Naive B cell (primary cell): ENCODE data around the gene DCTD. TPM values are rescaled to one million over a fixed set of nuclear protein-coding genes. Genes with fewer than 3 reads are reported as not detected.

Experiments
- ATAC-seq, 2 donors: fragments of 150-1000 bp; cut with Tn5 transposase; 2 replicates each; pipeline ENCODE4 v1.10.0; 2021; ENCODE audit warnings: low read depth in 2 of 2, mild to moderate bottlenecking in 2 of 2, moderate library complexity in 2 of 2
- DNase-seq: peaks from one replicate; pipeline ENCODE4 v3.0.0; 2022
- H3K27ac Mint-ChIP-seq, 6 donors: one replicate each; pipeline ENCODE4 v1.8.0; 2020 to 2022; ENCODE audit warnings: mild to moderate bottlenecking in 6 of 6, mixed read lengths in 6 of 6, moderate library complexity in 5 of 6, inconsistent platforms in 2 of 6
- H3K27me3 Mint-ChIP-seq, 3 donors: one replicate each; pipeline ENCODE4 v1.8.0; 2021 to 2022; ENCODE audit warnings: mixed read lengths in 3 of 3, mild to moderate bottlenecking in 1 of 3
- H3K36me3 Mint-ChIP-seq, 2 donors: one replicate each; pipeline ENCODE4 v1.8.0; 2020 to 2022; ENCODE audit warnings: mixed read lengths in 2 of 2, inconsistent platforms in 1 of 2, mild to moderate bottlenecking in 1 of 2
- H3K4me1 Mint-ChIP-seq, 3 donors: one replicate each; pipeline ENCODE4 v1.8.0; 2020 to 2022; ENCODE audit warnings: mixed read lengths in 3 of 3, inconsistent platforms in 1 of 3, mild to moderate bottlenecking in 1 of 3, moderate library complexity in 1 of 3
- H3K4me3 Mint-ChIP-seq, 8 donors: one replicate each; pipeline ENCODE4 v1.8.0; 2020 to 2022; ENCODE audit warnings: mild to moderate bottlenecking in 8 of 8, mixed read lengths in 8 of 8, moderate library complexity in 8 of 8, inconsistent platforms in 2 of 8
- H3K9me3 Mint-ChIP-seq, 7 donors: one replicate each; pipeline ENCODE4 v1.8.0; 2020 to 2022; ENCODE audit warnings: mixed read lengths in 7 of 7, mild to moderate bottlenecking in 5 of 7, inconsistent platforms in 2 of 7, moderate library complexity in 1 of 7
- polyA plus RNA-seq, 6 donors: library from polyadenylated mRNA; unstranded; fragments of 300-500 nt; fragmentation: Illumina TruSeq; gene quantifications; one replicate each; pipeline ENCODE4 v1.2.3, GENCODE V29; 2021; ENCODE audit warnings: low read depth in 6 of 6

Gene DCTD
- 100 to 1,000 TPM in 3 of 6 donors, 10 to 100 TPM in 3; 84.2 to 141 (median 97.0) TPM for polyA plus RNA-seq

- H3K36me3 Mint-ChIP-seq, result peaks cover 12% of the 10 kb centered on the region in 2 donors
These were observed at the start of gene DCTD for GRCh38 chr4:182917182-182918043. Gene DCTD (minus strand): TSS chr4:182917386. CDS start chr4:182915568, 1,818 bp downstream.

DNA sequence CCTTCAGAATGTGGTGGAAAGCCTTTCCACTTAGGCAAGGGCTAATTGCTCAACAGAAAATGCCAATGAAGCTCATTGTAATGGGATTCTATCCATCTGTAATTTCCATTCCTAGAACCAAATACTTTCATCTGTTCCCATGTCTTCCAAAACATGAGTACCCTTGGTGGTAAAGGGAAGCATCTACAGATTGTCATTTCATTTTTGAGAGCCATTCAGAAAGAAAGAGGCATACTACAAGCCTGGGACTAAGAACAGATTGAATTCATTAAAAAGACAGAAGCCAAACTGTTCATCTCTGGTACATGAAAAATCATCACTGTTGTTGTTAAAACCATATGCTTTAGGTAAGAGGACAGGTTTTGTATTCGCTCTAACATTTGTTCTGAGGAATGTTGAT lies 43.6 kb upstream of the DCTD start:
- Mint-ChIP-seq H3K4me3 (no peak overlapping the region), H3K36me3 (peaks cover 0 to 8% of the 10 kb centered on the region in 2 donors), H3K27me3 (peaks cover 0 to 8% (median 8%) of the 10 kb centered on the region in 3 donors), H3K4me1 (no peaks in the 10 kb centered on the region), H3K9me3 (peaks cover 4 to 13% (median 7%) of the 10 kb centered on the region in 7 donors), H3K27ac (no peak overlapping the region)
- DNase-seq (no peak), ATAC-seq (no peak)

More at GRCh38 chr4:182917182-182918043, at the start of gene DCTD:
- Mint-ChIP-seq H3K9me3 (peaks cover 0 to 4% (median 0%) of the 10 kb centered on the region in 7 donors), H3K27ac (peak within 1 kb of the TSS; percentile 88 to 99 (median 98)), H3K4me1 (peaks cover 21 to 34% (median 33%) of the 10 kb centered on the region in 3 donors), H3K4me3 (peak within 1 kb of the TSS; percentile 62 to 98 (median 95)), H3K27me3 (peaks cover 5 to 13% (median 6%) of the 10 kb centered on the region in 3 donors)
- peak; percentile 78 to 82 for ATAC-seq
- peak; percentile 84 for DNase-seq

DNA sequence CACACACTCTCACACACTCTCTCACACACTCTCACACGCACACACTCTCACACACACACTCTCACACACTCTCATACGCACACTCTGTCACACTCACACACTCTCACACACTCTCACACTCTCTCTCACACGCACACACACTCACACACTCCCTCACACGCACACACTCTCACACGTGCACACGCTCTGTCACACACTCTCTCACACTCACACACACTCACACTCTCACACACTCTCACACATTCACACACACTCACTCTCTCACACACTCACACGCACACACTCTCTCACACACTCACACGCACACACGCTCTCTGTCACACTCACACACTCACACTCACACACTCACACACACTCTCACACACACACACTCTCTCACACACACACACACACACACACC lies 43.0 kb upstream of the DCTD start:
- no peak for ATAC-seq
- H3K4me1 Mint-ChIP-seq, result no peaks in the 10 kb centered on the region
- DNase-seq, result no peak
- peaks cover 0 to 8% of the 10 kb centered on the region in 2 donors for H3K36me3 Mint-ChIP-seq
- H3K9me3 Mint-ChIP-seq, result peaks cover under 1 to 13% (median 7%) of the 10 kb centered on the region in 7 donors
- no peak overlapping the region for H3K27ac Mint-ChIP-seq
- H3K4me3 Mint-ChIP-seq, result no peak overlapping the region
- H3K27me3 Mint-ChIP-seq, result peaks cover 0 to 8% (median 5%) of the 10 kb centered on the region in 3 donors

DNA sequence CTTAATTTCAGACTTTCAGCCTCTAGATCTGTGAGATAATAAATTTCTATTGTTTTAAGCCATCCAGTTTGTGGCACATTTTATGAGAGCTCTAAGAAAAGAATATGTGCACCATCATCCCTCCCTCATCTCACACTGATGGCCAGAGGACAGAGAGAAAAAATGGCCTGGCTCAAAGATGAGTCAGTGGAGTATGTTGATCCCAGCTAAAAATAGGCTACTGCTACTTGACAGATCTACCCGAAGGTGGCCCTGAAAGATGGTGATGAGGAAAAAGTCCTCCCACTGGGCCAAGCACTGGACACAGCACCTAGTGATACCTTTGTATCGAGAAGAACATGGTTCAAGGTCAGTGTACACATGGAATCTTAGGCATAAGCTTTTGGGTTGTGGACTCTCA lies 38.2 kb upstream of the DCTD start:
- no peak for ATAC-seq
- DNase-seq, result no peak
- H3K27me3 Mint-ChIP-seq, result peaks cover 0 to 11% (median 0%) of the 10 kb centered on the region in 3 donors
- peaks cover 0 to 22% (median 6%) of the 10 kb centered on the region in 7 donors for H3K9me3 Mint-ChIP-seq
- H3K4me3 Mint-ChIP-seq, result no peak overlapping the region
- no peak overlapping the region for H3K27ac Mint-ChIP-seq
- H3K4me1 Mint-ChIP-seq, result no peaks in the 10 kb centered on the region
- peaks cover 0 to 8% of the 10 kb centered on the region in 2 donors for H3K36me3 Mint-ChIP-seq

- Mint-ChIP-seq H3K27ac (no peak overlapping the region), H3K9me3 (peaks cover 0 to 2% (median 0%) of the 10 kb centered on the region in 7 donors), H3K4me3 (no peak overlapping the region), H3K4me1 (no peaks in the 10 kb centered on the region), H3K36me3 (no peaks in the 10 kb centered on the region), H3K27me3 (peaks cover 36 to 48% (median 43%) of the 10 kb centered on the region in 3 donors)
- ATAC-seq (no peak), DNase-seq (no peak)
These were observed 27.5 kb upstream of the DCTD start for GRCh38 chr4:182944484-182945213.

DNA sequence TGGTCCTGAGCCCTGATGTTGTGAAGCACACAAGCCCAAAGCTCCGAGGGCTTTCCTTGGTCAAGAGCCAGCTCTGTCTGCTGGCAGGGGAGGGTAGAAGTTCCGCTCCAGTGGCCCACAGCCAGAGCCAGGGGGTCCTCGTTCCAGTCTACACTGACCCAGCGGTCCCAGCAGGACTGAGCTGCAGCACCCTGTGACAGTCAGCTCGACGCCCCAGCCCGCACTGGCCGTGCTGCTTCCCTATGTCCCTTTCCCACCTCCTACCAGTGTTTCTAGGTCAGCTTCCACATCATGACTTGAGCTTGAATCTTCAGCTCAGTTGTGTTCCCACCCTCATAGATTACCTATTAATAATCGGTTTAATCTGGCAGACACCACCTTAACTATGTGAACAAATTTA lies 22.5 kb upstream of the DCTD start:
- H3K27me3 Mint-ChIP-seq, result peaks cover 40 to 44% (median 41%) of the 10 kb centered on the region in 3 donors
- peaks cover 0 to 2% (median 0%) of the 10 kb centered on the region in 7 donors for H3K9me3 Mint-ChIP-seq
- H3K27ac Mint-ChIP-seq, result no peak overlapping the region
- peaks cover 0 to 3% (median 0%) of the 10 kb centered on the region in 3 donors for H3K4me1 Mint-ChIP-seq
- H3K4me3 Mint-ChIP-seq, result no peak overlapping the region
- H3K36me3 Mint-ChIP-seq, result no peaks in the 10 kb centered on the region
- ATAC-seq, result no peak
- DNase-seq, result no peak

DNA sequence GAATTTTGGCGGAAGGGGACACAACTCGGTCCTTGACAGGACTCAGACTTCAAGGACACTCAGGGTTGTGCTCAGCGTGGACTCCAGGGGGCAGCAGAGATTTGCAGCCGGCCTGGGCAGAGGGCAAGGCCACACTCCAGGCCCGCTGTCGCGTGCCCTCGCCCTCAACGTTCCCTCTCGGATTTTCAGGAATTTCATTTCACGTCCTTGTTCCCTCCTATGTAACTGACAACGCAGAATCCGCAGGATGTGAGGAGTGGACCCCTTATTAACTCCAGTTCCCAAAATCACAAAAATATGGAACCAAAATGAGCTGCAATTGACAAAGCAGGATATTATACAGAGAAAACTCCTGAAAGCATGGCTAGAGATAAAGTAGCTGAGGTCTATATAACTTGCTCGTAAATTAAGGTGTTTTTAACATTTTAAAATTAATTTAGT lies 21.0 kb upstream of the DCTD start:
- DNase-seq (peak; percentile 34), ATAC-seq (peak; percentile 76 to 86)
- Mint-ChIP-seq H3K27me3 (peaks cover 44 to 45% (median 44%) of the 10 kb centered on the region in 3 donors), H3K27ac (no peak overlapping the region), H3K9me3 (peaks cover 0 to 2% (median 0%) of the 10 kb centered on the region in 7 donors), H3K36me3 (no peaks in the 10 kb centered on the region), H3K4me3 (no peak overlapping the region), H3K4me1 (peaks cover 0 to 3% (median 0%) of the 10 kb centered on the region in 3 donors)

DNA sequence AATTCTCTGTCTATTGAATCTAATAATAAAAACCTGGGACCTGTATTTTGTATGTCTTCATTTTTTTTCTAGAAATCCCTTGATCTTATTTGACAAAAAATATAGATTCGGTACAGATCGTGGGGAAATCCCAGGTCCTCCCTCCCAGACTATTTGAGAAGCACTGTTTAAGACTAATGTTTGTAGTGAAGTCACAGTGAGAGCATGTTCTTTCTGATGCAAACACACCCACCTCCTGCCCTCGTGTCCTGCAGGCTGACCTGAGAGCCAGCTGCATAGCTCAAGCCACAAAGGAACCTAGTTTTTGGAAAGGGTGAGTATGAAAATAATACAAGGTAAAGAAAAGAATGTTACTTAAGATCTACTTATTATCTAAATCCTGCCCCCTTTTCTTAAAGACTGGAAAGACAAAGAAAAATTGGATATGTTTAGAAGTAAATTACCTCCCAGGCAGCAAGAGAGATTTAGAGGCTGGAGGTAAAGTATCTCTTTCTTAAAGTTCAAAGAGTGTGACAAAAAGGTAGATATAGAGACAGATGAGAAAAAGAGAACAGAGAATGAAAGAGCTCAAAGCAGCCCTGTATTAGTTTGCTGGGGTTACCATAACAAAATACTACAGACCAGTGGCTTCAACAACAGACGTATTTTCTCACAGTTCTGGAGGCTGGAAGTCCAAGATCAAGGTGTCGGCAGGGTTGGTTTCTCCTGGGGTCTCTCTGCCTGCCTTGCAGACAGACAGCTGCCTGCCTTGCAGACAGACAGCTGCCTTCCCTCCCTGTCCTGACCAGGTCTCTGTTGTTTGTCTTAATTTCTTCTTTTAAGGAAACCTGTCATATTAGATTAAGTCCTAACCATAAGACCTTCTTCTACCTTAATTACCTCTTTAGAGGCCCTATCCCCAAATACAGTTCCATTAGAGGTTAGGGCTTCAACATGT lies 20.4 kb upstream of the DCTD start:
- Mint-ChIP-seq H3K27ac (peak overlapping the region in 1 of 6 donors; percentile 26), H3K4me3 (no peak overlapping the region), H3K36me3 (no peaks in the 10 kb centered on the region), H3K9me3 (peaks cover 0 to 2% (median 0%) of the 10 kb centered on the region in 7 donors), H3K27me3 (peaks cover 39 to 46% (median 42%) of the 10 kb centered on the region in 3 donors), H3K4me1 (peaks cover 0 to 3% (median 0%) of the 10 kb centered on the region in 3 donors)
- DNase-seq, result no peak
- no peak for ATAC-seq

DNA sequence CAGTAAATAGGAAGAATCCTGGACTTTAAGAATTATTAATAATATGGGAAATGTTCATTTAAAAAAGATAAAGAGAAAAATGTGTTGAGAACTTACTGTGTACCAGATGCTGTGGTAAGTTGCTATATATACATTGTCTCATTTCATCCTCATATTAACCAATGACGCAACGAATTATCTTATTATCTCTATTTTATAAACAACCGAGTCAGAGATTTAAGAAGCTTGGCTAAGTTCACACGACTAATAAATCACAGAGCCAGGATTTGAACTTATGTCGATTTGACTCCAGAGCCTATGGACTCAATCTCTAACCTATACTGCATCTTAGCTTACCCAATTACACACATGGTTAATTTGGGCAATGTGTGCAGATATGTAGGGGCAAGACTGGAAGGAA lies 15.5 kb upstream of the DCTD start:
- Mint-ChIP-seq H3K4me3 (no peak overlapping the region), H3K4me1 (no peaks in the 10 kb centered on the region), H3K27me3 (peaks cover 23 to 46% (median 41%) of the 10 kb centered on the region in 3 donors), H3K36me3 (no peaks in the 10 kb centered on the region), H3K27ac (no peak overlapping the region), H3K9me3 (no peaks in the 10 kb centered on the region)
- ATAC-seq (no peak), DNase-seq (no peak)

DNA sequence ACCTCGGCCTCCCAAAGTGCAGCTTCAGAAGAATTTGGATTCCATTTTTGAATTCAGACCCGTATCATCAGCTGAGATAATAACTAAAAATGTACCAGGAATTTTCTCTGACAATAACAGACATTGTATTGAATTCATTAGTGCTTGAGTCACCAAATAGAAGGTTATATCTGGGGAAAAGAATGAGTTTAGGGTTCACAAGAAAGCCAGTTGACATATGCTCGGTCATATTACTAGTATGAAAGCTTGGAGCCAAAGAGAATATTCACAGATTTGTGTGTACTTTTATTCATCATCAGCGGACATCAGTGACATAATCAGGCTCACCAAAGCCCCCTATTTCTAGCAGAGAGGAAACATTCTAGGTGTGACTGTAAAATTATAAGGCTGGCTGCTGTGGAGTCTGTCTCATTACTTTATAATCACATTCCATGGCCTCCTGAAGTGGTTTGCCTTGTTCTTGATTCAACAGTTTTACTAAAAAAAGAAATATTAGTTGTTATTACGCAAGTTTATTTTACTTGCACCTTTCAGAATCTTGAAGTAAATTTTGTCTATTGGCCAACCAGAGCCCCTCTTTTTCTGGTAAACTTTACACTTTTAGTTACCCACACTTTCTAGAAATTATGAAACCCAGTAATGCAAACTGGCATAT lies 14.6 kb upstream of the DCTD start:
- Mint-ChIP-seq H3K27ac (no peak overlapping the region), H3K4me1 (no peaks in the 10 kb centered on the region), H3K36me3 (no peaks in the 10 kb centered on the region), H3K9me3 (no peaks in the 10 kb centered on the region), H3K27me3 (peaks cover 19 to 45% (median 36%) of the 10 kb centered on the region in 3 donors), H3K4me3 (no peak overlapping the region)
- DNase-seq (no peak), ATAC-seq (no peak)

DNA sequence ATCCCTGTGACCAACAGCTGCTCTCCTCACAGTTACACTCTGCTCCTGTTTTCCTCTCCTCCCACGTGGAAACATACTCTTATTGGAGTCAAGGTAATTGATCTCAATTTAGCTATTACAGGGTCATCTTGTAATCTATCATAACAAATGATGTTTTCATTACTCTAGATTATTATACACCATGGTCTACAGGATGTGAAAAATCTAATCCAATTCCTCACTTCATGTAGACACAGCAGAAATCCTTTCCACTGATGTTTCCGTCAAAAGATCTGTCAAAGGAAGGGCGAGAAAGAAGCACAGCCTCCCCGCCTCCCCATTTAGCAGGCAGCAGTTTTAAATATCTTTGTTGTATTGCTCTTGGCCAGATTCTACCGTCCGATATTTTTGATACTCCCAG lies 13.7 kb upstream of the DCTD start:
- no peak overlapping the region for H3K4me3 Mint-ChIP-seq
- H3K27me3 Mint-ChIP-seq, result peaks cover 15 to 35% (median 27%) of the 10 kb centered on the region in 3 donors
- no peak for ATAC-seq
- no peak overlapping the region for H3K27ac Mint-ChIP-seq
- no peaks in the 10 kb centered on the region for H3K36me3 Mint-ChIP-seq
- no peak for DNase-seq
- no peaks in the 10 kb centered on the region for H3K9me3 Mint-ChIP-seq
- no peaks in the 10 kb centered on the region for H3K4me1 Mint-ChIP-seq

DNA sequence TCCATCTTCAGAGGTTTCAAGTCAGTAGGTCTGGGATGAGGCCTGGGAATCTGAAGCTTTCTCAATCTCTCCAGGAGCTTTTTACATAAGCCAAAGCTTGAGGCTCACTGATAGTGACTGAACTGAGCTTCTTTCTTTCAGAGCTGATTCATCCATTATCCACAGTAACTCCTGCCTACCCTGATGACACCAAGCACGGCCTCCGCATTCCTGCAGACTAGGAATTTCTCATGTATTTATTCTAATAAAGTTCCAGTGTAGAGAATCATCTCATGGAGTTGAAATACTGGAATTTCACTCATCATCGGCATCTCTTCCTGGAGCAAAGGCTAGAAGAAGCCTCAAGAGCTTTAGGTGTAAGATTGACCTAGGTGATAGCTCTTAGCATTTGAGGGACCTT lies 12.1 kb upstream of the DCTD start:
- Mint-ChIP-seq H3K4me3 (no peak overlapping the region), H3K27ac (no peak overlapping the region), H3K36me3 (no peaks in the 10 kb centered on the region), H3K27me3 (peaks cover 21 to 29% (median 23%) of the 10 kb centered on the region in 3 donors), H3K9me3 (no peaks in the 10 kb centered on the region), H3K4me1 (no peaks in the 10 kb centered on the region)
- no peak for ATAC-seq
- DNase-seq, result no peak
